GM12878 (cell line): ENCODE data around the gene PHLPP1.

ENCODE experiments used
- CEBPB ChIP-seq, 2 experiments: fragments of 150-350 bp in 1 of 2; IDR thresholded peaks; 2 replicates each; pipeline ENCODE4 v1.6.1; 2012 to 2014; ENCODE audit warnings: low read depth in 2 of 2, low read length in 2 of 2, borderline replicate concordance in 1 of 2, inconsistent platforms in 1 of 2
- CEBPZ ChIP-seq: fragments of 150-350 bp; IDR thresholded peaks from 2 replicates; pipeline ENCODE4 v1.6.1; 2016; ENCODE audit warnings: low read depth, low read length
- EZH2 ChIP-seq: IDR thresholded peaks from 2 replicates; pipeline ENCODE4 v1.6.1; 2012; ENCODE audit warnings: low read depth, mild to moderate bottlenecking, control low read depth, inconsistent platforms, low read length, borderline replicate concordance; ENCODE audit not compliant: control insufficient read depth
- FOXM1 ChIP-seq: IDR thresholded peaks from 2 replicates; pipeline ENCODE4 v1.6.1; 2012; ENCODE audit warnings: low read depth, mild to moderate bottlenecking, inconsistent platforms, low read length, moderate library complexity
- JUNB ChIP-seq: IDR thresholded peaks from 2 replicates; pipeline ENCODE4 v1.6.1; 2016; ENCODE audit warnings: antibody characterized with exemption, mild to moderate bottlenecking
- KAT2A ChIP-seq: conservative IDR thresholded peaks from 2 replicates; pipeline ENCODE4 v1.6.1; 2011; ENCODE audit warnings: low read depth, low read length; ENCODE audit not compliant: control insufficient read depth
- PAX8 ChIP-seq: fragments of 450-650 bp; IDR thresholded peaks from 2 replicates; pipeline ENCODE4 v1.6.1; 2017; ENCODE audit warnings: mild to moderate bottlenecking, moderate library complexity
- POLR2A ChIP-seq: IDR thresholded peaks from 2 replicates; pipeline ENCODE4 v1.6.1; 2011; ENCODE audit warnings: low read depth, mild to moderate bottlenecking, low read length
- POLR2AphosphoS5 ChIP-seq: IDR thresholded peaks from 2 replicates; pipeline ENCODE4 v1.6.1; 2011; ENCODE audit warnings: mild to moderate bottlenecking, low read length, inconsistent platforms
- SIN3A ChIP-seq: IDR thresholded peaks from 2 replicates; pipeline ENCODE4 v1.6.1; 2012; ENCODE audit warnings: low read depth, low read length, improper control_type of control experiment
- TF ChIP-seq, protein P1 (sequence below), 3 experiments: IDR thresholded peaks in 2 of 3; conservative IDR thresholded peaks in 1 of 3; 2 replicates each; pipeline ENCODE4 v1.5.1; 2011; ENCODE audit warnings: low read depth in 3 of 3, low read length in 3 of 3, mild to moderate bottlenecking in 3 of 3, control low read depth in 2 of 3, moderate library complexity in 2 of 3, inconsistent platforms in 1 of 3, mixed read lengths in 1 of 3; ENCODE audit not compliant: control insufficient read depth in 2 of 3, insufficient read depth in 1 of 3; ENCODE audit errors: extremely low read depth in 1 of 3
- TF ChIP-seq, protein P2 (sequence below): fragments of 450-650 bp; IDR thresholded peaks from 2 replicates; pipeline ENCODE4 v1.6.1; 2017; ENCODE audit warnings: mild to moderate bottlenecking, low read depth, inconsistent platforms; ENCODE audit not compliant: poor library complexity, severe bottlenecking
- TF ChIP-seq, protein P3 (sequence below): IDR thresholded peaks from 2 replicates; pipeline ENCODE4 v1.6.1; 2012; ENCODE audit warnings: low read depth, low read length, improper control_type of control experiment

DNA sequence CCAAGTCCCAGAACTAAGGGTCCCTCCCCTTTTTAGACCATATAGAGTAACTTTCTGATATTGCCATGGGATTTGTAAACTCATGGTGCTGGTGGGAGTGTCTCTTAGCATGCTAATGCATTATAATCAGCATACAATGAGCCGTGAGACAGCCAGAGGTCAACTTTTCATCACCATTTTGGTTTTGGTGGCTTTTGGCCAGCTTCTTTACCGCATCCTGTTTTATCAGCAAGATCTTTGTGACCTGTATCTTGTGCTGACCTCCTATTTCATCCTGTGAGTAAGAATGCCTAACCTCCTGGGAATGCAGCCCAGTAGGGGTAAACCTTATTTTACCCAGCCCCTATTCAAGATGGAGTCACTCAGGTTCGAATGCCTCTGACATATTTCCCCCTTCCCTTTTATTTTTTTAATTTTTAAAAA is 148.2 kb downstream of the PHLPP1 start:
- TF ChIP-seq, protein P1, sequence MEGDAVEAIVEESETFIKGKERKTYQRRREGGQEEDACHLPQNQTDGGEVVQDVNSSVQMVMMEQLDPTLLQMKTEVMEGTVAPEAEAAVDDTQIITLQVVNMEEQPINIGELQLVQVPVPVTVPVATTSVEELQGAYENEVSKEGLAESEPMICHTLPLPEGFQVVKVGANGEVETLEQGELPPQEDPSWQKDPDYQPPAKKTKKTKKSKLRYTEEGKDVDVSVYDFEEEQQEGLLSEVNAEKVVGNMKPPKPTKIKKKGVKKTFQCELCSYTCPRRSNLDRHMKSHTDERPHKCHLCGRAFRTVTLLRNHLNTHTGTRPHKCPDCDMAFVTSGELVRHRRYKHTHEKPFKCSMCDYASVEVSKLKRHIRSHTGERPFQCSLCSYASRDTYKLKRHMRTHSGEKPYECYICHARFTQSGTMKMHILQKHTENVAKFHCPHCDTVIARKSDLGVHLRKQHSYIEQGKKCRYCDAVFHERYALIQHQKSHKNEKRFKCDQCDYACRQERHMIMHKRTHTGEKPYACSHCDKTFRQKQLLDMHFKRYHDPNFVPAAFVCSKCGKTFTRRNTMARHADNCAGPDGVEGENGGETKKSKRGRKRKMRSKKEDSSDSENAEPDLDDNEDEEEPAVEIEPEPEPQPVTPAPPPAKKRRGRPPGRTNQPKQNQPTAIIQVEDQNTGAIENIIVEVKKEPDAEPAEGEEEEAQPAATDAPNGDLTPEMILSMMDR (IDR thresholded peaks at IDR 0.05 in 2 of 3, conservative IDR thresholded peaks at IDR 0.05 in 1 of 3; ENCODE audit: control insufficient read depth in 2 of 3, extremely low read depth in 1 of 3, insufficient read depth in 1 of 3, low read depth in 3 of 3, low read length in 3 of 3): no peak
- no peak for TF ChIP-seq EZH2
- TF ChIP-seq POLR2A: no peak
- no peak for TF ChIP-seq CEBPZ
- TF ChIP-seq KAT2A: no peak
- no peak for TF ChIP-seq SIN3A
- TF ChIP-seq CEBPB (IDR thresholded peaks at IDR 0.05; ENCODE audit: borderline replicate concordance in 1 of 2, low read depth in 2 of 2, low read length in 2 of 2): no peak
- no peak for TF ChIP-seq JUNB
- TF ChIP-seq FOXM1: no peak
- no peak for TF ChIP-seq POLR2AphosphoS5
- TF ChIP-seq, protein P2, sequence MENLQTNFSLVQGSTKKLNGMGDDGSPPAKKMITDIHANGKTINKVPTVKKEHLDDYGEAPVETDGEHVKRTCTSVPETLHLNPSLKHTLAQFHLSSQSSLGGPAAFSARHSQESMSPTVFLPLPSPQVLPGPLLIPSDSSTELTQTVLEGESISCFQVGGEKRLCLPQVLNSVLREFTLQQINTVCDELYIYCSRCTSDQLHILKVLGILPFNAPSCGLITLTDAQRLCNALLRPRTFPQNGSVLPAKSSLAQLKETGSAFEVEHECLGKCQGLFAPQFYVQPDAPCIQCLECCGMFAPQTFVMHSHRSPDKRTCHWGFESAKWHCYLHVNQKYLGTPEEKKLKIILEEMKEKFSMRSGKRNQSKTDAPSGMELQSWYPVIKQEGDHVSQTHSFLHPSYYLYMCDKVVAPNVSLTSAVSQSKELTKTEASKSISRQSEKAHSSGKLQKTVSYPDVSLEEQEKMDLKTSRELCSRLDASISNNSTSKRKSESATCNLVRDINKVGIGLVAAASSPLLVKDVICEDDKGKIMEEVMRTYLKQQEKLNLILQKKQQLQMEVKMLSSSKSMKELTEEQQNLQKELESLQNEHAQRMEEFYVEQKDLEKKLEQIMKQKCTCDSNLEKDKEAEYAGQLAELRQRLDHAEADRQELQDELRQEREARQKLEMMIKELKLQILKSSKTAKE: no peak
- TF ChIP-seq, protein P3, sequence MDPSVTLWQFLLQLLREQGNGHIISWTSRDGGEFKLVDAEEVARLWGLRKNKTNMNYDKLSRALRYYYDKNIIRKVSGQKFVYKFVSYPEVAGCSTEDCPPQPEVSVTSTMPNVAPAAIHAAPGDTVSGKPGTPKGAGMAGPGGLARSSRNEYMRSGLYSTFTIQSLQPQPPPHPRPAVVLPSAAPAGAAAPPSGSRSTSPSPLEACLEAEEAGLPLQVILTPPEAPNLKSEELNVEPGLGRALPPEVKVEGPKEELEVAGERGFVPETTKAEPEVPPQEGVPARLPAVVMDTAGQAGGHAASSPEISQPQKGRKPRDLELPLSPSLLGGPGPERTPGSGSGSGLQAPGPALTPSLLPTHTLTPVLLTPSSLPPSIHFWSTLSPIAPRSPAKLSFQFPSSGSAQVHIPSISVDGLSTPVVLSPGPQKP: no peak
- no peak for TF ChIP-seq PAX8
